Parathyroid adenoma (tissue), 2 donors: Measurements from ENCODE around the gene ARFGAP3.

Experiments
- H2AFZ ChIP-seq: fragments of 300-600 bp; sonication (generic); one replicate; pipeline ENCODE4 v1.7.0; 2017; ENCODE audit warnings: antibody characterized with exemption, mild to moderate bottlenecking
- H3K27ac ChIP-seq: fragments of 300-600 bp; sonication (generic); one replicate; pipeline ENCODE4 v1.7.0; 2017
- H3K27me3 ChIP-seq: fragments of 300-600 bp; sonication (generic); one replicate; pipeline ENCODE4 v1.7.0; 2017; ENCODE audit warnings: low read length; ENCODE audit not compliant: control insufficient read depth, insufficient read depth
- H3K36me3 ChIP-seq: fragments of 300-600 bp; sonication (generic); one replicate; pipeline ENCODE4 v1.7.0; 2017; ENCODE audit warnings: low read length; ENCODE audit not compliant: control insufficient read depth, insufficient read depth
- H3K4me1 ChIP-seq: fragments of 300-600 bp; sonication (generic); one replicate; pipeline ENCODE4 v1.7.0; 2017; ENCODE audit warnings: control low read depth
- H3K4me2 ChIP-seq: fragments of 300-600 bp; sonication (generic); one replicate; pipeline ENCODE4 v1.7.0; 2017; ENCODE audit warnings: low read length
- H3K4me3 ChIP-seq: fragments of 300-600 bp; sonication (generic); one replicate; pipeline ENCODE4 v1.7.0; 2017; ENCODE audit warnings: low read depth, low read length
- H3K79me2 ChIP-seq: fragments of 300-600 bp; sonication (generic); one replicate; pipeline ENCODE4 v1.7.0; 2017; ENCODE audit warnings: control low read depth
- H3K9ac ChIP-seq: fragments of 300-600 bp; sonication (generic); one replicate; pipeline ENCODE4 v1.7.0; 2017; ENCODE audit warnings: mild to moderate bottlenecking
- H3K9me3 ChIP-seq: fragments of 300-600 bp; sonication (generic); one replicate; pipeline ENCODE4 v1.7.0; 2017; ENCODE audit warnings: low read length; ENCODE audit not compliant: control insufficient read depth
- CTCF ChIP-seq: fragments of 300-600 bp; sonication (generic); IDR thresholded peaks from one replicate; pipeline ENCODE4 v1.7.0; 2017; ENCODE audit warnings: antibody characterized with exemption, mild to moderate bottlenecking
- donor health status: primary hyperparathyroidism.

The ARFGAP3 gene

DNA sequence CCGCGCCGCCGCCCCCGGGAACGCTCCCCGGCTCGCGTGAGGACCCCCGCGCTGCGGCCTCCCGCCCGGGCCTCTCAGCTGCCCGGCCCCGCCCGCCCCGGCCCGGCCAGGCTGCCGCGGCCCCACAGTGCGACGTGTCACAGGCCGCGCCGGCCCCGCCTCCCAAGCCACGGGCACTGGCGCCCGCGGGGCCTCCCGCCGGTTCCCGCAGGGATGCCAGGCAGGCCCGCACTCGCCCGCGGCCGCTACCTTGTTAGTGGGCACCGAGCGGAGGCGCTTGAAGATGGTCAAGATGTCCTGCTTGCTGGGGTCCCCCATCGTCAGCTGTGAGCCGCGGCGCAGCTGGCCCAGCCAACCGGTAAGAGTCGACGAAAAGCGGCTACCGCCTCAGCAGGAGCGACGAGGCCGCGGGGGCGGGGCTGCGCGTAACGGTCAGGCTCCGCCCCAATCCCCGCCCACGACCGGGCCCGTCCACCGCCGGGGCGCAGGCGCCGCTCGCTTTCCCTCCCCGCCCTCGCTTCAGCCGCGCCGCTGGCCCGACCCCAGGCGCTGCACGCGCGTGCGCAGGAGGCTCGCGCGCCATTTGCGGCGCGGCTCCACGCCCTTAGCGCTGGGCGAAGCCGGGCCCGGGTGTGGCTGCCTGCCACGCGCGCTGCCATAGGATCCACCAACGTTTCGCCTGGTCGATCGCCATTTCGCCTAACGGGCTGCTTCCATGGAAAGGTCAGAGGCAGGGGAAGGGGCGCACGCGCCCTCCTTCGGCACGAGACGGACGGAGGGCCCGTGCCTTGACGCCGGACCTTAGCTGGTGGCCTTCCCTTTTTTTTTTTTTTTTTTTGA lies at the start of gene ARFGAP3:
Gene ARFGAP3 (minus strand): TSS at position 409 of the 840 bp plus-strand sequence. CDS start 91 bp downstream, at position 318.
- H3K27me3 ChIP-seq = no peaks in the 10 kb centered on the region

DNA sequence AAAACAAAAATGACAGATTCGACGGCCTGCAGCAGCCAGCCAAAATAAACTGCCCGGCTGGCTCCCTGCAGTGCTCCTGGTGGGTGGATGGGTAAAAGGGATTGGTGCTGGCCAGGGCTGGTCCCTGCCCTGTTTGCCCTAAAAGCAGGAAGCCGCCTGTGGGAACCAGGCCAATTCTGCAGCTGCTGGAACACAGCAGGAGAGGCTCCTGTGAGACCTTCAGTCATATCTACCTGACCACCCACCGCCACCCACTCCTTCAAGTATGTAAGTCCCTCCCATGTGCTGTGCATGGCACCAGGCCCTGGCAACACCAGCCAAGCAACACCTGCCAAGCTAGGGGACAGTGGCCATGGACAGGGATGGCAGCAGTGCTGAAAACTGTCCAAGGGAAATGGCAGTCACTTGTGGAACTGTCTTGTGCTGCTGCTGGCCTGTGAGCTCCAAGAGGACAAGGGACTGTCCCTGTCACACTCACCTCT lies 48.7 kb upstream of the ARFGAP3 start:
- no peaks in the 10 kb centered on the region for H3K36me3 ChIP-seq
- no peaks in the 10 kb centered on the region for H3K27me3 ChIP-seq
- no peak overlapping the region for H3K27ac ChIP-seq
- H3K4me3 ChIP-seq = no peak overlapping the region
- no peak overlapping the region for H3K9ac ChIP-seq
- no peak for TF ChIP-seq CTCF
- H3K4me1 ChIP-seq = no peaks in the 10 kb centered on the region
- H3K79me2 ChIP-seq = peaks cover 2% of the 10 kb centered on the region
- H3K9me3 ChIP-seq = no peaks in the 10 kb centered on the region
- H2AFZ ChIP-seq = no peak overlapping the region
- no peak overlapping the region for H3K4me2 ChIP-seq

More for the DNA sequence above, at the start of gene ARFGAP3:
- H3K4me1 ChIP-seq = no peaks in the 10 kb centered on the region
- H3K27ac ChIP-seq = peak within 1 kb of the TSS; percentile 79
- H3K4me2 ChIP-seq = peak within 1 kb of the TSS; percentile 97
- peaks cover 12% of the 10 kb centered on the region for H3K79me2 ChIP-seq
- H3K36me3 ChIP-seq = no peaks in the 10 kb centered on the region
- peak within 1 kb of the TSS; percentile 37 for H3K9ac ChIP-seq
- H2AFZ ChIP-seq = peak within 1 kb of the TSS; percentile 82
- TF ChIP-seq CTCF = no peak
- no peaks in the 10 kb centered on the region for H3K9me3 ChIP-seq
- H3K4me3 ChIP-seq = peak within 1 kb of the TSS; percentile 79

DNA sequence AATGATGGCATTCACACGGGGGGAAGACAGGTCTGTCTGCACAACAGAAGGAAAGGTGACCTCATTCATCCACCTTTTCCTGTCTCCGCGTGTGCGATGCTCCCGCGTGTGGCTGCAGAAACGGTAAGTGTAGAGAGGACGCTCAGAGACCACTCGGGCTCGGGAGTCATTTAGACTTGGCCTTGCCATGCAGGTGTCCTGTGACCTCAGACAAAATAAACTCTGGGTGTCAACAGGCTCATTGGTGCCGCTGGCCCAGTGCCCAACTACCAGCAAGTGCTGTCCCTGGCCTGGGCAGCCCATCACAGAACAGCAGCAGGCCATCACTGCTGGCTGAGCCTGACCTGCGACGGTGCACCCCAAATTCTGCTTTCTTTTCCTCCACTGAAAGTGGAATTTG lies 48.1 kb upstream of the ARFGAP3 start:
- H3K27me3 ChIP-seq = no peaks in the 10 kb centered on the region
- H3K4me1 ChIP-seq = no peaks in the 10 kb centered on the region
- TF ChIP-seq CTCF = no peak
- no peaks in the 10 kb centered on the region for H3K36me3 ChIP-seq
- no peak overlapping the region for H3K4me3 ChIP-seq
- H3K9ac ChIP-seq = no peak overlapping the region
- H3K27ac ChIP-seq = no peak overlapping the region
- H2AFZ ChIP-seq = no peak overlapping the region
- H3K9me3 ChIP-seq = no peaks in the 10 kb centered on the region
- H3K79me2 ChIP-seq = peaks cover 2% of the 10 kb centered on the region
- no peak overlapping the region for H3K4me2 ChIP-seq

DNA sequence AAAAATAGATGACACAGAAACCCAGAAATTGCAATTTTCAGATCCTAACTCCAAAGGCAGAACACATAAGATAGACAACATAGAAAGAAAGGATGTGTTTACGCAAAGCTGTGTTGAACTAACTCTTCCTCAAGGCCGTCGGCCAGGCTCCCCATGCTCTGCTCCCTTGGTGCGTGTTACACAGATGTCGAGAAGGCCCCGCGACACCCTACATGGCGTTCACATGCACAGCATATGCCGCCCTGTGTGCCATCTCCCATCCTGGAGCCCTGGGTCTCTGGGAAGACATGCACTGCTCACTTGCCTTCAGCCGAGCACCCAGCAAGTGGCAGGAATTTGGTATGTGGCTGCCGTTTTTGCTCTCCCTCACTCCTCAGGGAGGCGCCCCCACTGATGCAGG lies 47.0 kb upstream of the ARFGAP3 start:
- Histone ChIP-seq H3K27me3 (no peaks in the 10 kb centered on the region), H3K4me1 (no peaks in the 10 kb centered on the region), H3K27ac (no peak overlapping the region), H3K9me3 (no peaks in the 10 kb centered on the region), H3K9ac (no peak overlapping the region), H2AFZ (no peak overlapping the region), H3K4me3 (no peak overlapping the region), H3K36me3 (no peaks in the 10 kb centered on the region), H3K79me2 (peaks cover 5% of the 10 kb centered on the region), H3K4me2 (no peak overlapping the region)
- TF ChIP-seq CTCF = no peak
